Amygdala (tissue), 56 donors: ENCODE data around the gene NOMO2.
"Not testable (repeated sequence)": the region's sequence is repeated elsewhere in the genome, so short reads cannot be mapped to it uniquely, and the experiment has no call there.

Experiments
- DNase-seq, 56 donors: peaks; one replicate each; lab custom pipeline; 2025; lab: John Stamatoyannopoulos, UW

Gene NOMO2

GRCh38 chr16:18575945-18576344, 14.0 kb upstream of the NOMO2 start:
- DNase-seq, result not testable (repeated sequence)

DNA sequence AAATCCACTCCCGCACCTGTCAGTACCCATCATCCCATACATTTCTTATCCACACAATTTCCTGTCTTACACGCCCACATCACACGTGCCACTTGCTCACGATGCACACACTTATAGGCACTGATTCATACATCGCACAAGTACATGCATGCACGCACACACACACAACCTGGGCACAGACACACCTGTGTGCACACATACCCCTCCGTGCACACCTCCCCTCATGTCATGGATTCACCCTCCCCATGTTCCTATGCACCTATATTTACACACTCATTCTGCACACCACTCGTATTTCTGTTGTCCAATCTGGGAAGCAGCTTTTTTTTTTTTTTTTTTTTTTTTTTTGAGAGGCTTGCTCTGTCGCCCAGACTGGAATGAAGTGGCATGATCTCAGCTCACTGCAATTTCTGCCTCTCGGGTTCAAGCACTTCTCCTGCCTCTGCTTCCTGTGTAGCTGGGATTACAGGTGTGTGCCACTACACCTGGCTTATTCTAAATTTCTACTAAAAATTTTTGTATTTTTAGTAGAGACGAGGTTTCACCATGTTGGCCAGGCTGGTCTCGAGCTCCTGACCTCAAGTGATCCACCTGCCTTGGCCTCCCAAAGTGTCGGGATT, 13.5 kb upstream of the NOMO2 start:
- not testable (repeated sequence) for DNase-seq

GRCh38 chr16:18573887-18574286, 12.0 kb upstream of the NOMO2 start:
- DNase-seq, result not testable (repeated sequence)

DNA sequence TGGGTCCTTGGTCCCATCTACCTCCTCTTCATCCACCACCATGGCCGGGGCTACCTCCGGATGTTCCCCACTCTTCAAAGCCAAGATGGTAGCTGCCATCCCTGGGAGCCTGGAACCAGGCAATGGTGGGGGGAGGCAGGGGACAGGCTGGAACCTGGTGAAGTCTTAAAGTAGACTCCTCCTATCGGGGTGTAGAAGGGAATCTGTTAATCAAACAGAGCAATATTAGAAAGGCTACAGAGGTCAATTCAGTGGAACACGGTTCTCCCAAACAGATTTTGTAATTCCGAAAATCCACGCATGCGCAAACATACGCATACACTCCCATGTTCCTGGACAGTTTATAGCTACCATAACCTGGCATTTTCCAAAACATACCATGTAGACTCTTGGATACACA, 11.1 kb upstream of the NOMO2 start:
- DNase-seq, result not testable (repeated sequence)

DNA sequence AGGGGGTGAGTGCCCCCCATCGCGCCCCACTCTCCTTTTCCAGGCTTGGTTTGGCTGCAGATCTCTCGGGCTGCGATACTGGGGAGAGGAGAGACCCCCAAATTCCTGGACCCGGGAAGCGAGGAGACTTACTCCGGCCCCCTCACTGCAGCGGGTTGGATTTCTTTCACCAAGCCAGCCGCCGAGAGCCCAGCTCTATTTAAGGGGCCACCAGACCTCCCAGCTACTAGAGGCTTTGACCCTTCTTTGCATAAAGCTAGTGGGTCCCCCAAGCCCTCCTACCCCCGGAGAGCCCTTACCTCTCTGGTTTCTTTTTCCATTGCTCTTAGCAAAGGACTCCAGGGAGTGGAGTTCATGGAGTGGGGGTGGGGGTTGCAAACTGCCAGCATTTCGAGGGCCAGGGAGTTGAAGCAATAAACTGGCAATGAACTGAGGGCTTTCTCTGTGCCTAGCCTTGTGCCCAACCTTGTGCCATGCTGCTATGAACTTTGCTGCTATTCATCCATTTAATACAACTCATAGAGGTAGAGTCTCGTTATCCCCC, 9.5 kb upstream of the NOMO2 start:
- not testable (repeated sequence) for DNase-seq

DNA sequence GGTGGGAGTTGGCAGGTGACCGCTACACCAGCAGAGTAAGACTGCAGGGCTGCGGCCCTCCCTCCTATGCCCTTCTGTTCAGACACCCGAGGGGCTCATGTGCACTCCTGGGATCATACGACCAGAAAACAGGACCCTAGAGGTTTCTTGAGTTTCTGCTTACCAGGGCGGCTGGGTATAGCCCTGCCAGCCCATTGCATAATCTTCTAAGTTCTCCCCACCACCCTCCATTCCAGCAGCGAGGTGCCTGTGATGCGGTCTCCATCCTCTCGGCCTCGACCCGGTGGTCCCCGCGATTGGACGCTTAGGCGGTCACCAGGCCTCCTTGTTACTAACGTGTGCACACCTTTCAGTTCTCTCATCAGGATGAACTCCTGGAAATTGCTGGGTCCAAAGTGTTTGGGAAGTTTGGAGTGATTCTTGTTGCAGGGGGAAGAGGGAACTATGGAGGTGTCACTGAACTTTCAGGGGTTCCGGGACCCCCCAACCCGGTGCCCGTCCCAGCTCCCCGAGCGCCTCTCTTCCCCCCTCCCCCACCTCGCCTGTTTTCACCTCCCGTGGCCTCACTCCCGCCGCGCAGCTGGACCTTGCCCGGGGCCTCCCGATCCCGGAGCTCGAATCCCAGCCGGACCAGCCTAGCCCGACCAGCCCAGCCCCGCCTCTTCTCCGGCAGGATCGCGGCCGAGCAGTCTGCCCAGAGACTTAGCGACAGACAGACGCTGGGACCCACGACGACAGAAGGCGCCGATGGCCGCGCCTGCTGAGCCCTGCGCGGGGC, 8.8 kb upstream of the NOMO2 start:
- not testable (repeated sequence) for DNase-seq

DNA sequence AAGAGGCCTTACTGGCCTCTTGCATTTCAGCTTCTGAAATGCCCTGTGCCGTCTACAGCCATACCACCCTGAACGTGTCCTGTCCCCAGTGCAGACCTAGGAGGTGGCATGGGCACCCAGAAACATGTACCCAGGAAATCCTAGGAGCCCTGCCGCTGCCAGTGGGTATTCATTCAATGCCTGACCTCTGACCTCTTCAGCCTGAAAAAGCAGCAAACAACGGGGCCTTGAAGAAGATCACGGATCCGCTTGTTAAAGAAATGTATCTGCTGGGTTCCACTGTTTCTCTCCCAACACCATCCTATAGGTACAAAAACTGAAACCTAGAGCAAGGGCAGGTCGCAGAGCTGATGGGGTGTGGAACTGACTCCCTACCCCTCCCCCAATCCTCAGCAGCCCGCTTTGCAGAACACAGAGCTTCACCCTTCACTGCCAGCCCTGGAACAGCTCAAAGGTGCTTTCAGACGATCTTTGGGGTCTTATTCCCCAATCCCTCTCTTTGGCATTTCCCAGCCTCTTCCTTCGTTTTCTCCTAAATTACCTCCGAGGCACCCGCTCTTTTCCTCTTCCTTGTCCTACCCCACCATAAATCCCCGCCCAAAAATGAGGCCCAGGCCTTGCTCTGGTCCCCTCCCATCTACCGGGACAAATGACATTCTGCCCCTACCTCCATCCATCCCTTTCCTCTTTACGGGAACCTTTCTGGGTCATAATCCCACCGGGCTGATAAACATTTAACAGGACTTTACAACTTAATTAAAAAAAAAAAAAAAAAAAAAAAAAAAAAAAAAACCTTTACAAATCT, 1.3 kb downstream of the NOMO2 start:
- DNase-seq, result not testable (repeated sequence)

DNA sequence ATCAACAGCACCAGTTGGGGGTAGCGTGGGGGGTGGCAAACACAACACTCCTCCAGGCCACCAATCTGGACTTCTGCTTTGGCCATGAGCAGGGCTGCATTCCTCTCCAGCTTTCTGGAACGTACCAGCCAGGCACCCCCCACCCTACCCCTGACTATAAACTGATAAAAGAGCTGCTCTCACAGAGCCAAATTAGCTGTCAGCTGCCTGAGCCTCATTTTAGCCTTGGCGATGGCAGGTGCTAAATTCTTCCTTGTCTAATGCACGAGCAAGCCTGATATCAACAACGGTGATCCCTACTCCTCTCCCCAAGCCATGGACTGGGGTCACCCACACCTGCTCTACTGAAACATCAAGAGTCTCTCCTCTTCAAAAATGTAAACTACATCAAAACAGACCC, 8.2 kb downstream of the NOMO2 start:
- DNase-seq, result not testable (repeated sequence)

DNA sequence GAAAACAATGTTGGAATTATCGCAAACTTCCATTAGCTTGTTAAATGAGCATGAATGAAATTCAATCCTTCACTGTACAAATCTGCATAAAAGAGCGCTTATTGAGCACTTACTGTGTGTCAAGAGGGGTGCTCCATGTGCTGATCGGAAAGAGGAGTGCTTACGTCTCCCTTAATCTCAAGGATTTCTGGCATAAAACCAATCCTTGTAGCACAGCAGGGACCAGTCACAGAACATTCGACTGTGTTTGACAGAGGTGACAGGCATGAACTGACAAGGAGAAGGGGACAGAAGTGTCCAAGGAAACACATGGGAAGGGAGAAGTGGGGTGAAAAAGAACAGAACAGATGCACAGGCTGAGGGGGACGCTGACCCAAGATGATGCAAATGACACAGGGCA, 14.5 kb downstream of the NOMO2 start:
- not testable (repeated sequence) for DNase-seq

GRCh38 chr16:18546853-18547252, 15.0 kb downstream of the NOMO2 start:
- DNase-seq, result not testable (repeated sequence)

DNA sequence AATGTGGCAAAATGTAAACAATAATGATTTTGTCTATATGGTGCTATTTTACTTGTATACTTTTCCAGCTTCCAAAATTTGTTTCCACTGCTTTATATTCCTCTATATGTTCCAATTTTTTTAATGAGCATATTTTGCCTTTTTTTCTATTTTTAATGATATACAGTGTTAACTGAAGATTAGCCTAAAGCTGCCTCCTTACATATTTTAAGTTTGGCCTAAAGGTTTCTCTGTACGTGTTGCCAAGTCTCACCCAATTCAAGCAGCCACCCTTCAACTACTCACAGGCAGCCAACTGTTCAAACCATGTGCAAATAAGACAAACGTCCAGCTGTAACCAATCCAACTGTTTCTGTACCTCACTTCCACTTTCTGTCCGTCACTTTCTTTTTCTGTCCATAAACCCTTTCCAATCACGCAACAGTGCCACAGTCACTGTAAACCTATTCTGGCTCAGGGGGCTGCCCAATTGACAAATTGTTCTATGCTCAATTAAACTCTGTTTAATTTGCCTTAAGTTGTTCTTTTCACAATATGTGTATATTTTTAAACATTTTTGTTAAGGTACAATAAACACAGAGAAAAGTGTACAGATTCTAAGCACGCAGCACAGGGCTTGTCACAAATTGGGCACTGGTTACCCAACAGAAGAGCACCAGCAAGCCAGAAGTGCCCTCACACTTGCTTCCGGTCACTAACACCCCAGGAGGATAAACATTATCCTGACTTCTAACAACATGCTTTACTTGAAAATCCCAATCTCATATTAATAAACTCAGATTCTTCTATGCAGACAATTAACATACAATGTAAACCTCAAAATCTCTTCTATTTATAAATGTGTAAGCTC, 17.4 kb downstream of the NOMO2 start:
- not testable (repeated sequence) for DNase-seq

- DNase-seq, result not testable (repeated sequence)
These were observed 20.0 kb downstream of the NOMO2 start for GRCh38 chr16:18541912-18542311.

DNA sequence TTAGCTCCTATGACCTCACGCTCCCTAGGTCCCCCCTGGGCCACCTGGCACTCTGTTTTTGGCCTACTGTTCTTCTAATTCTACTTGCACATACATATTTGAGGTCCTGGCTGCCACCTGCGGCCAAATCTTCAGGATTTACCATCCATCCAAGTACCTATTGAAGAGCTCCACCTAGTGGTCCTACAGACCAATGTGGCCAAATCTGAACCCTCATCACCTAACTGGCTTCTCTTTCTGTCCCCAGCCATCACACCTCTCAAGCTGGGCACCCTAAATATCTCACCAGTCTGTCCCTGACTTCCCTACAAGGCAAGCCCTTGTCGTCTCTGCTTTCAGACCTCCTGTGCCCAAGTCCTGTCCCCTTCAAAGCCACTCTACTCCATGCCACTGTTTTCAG, 24.9 kb downstream of the NOMO2 start:
- not testable (repeated sequence) for DNase-seq

DNA sequence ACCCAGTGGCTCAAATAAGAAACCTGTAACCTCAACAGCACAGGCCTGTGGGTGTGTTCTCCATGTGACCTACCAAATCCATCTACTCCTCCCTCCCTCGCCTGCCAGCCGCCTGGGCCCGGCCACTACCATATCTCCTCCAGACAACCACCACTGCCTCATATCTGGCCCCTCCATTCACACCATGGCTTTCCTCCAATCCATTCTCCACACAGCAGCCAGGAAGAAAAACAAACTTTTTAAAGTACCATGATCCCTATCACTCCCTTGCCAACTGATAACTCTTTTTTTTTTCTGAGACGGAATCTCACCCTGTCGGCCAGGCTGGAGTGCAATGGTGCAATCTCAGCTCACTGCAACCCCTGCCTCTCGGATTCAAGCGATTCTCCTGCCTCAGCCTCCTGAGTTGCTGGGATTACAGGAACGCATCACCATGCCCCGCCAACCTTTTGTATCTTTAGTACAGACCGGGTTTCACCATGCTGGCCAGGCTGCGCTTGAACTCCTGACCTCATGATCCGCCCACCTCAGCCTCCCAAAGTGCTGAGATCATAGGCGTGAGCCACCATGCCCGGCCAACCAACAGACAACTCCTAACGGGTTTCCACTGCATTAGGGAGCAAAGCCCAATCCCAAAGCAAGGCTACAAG, 26.3 kb downstream of the NOMO2 start:
- not testable (repeated sequence) for DNase-seq

DNA sequence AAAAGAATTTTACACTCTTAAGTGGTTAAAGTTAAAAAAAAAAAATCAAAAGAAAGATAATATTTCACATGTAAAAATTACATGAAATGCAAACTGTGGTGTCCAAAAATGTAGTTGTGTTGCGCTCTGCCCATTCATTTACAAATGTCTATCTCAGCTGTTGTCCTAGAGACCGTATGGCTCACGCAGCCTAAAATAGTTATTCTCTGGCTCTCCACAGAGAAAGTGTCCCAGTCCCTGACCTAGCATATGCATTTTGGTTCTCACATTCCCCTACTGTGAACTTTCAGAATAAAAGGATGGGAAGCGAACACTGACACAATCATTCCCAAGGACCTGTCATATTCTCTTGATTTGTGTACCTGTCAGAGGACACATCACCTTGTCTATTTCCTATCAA, 27.6 kb downstream of the NOMO2 start:
- DNase-seq, result not testable (repeated sequence)

- DNase-seq, result not testable (repeated sequence)
These were observed 30.6 kb downstream of the NOMO2 start for GRCh38 chr16:18531323-18531722.

DNA sequence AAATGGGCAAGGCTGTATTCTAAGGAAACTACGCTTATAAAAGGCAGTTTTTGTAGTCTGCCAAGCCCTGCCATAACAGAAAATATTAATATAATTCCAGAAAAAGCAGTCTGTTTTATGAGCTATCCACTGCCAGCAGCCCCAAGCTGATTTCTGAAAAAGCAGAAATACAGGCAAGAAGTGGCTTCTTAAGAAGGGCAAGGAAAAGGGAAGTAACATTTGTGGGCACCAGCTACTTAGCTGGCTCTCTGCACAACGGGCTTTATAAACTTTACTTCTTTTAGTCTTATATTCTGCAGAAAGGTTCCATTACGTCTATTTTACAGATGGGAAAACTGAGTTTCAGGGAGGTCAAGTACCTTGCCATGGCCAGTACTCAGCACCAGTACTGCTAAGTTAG, 31.6 kb downstream of the NOMO2 start:
- not testable (repeated sequence) for DNase-seq

GRCh38 chr16:18526547-18526946, 35.4 kb downstream of the NOMO2 start:
- not testable (repeated sequence) for DNase-seq

DNA sequence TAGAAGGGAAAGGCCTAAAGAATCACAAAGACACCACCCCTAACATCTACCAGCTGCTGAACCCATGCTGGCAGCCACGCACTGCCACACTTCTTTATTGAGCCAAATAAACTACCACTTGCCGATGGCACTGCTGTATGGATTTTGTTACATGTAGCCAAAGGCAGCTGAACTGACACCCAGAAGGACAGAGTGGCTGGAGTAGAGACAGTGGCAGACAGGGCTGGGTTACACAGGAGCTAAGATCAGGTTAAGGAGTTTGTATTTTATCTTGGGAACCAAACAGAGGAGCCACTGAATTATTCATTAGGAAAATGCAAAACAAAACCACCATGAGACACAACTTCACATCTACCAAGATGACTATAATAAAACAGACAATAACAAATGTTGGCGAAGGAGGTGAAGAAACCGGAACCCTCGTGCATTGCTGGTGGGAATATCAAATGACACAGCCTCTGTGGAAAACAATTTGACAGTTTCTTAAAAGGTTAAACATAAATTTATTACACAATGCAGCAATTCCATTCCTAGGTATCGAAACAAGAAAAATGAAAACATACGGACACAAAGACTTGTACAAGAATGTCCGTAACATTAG, 35.9 kb downstream of the NOMO2 start:
- DNase-seq, result not testable (repeated sequence)
